T-helper 17 cell (primary cell): Measurements from ENCODE around the gene MED13L. TPM values are rescaled to one million over a fixed set of nuclear protein-coding genes. Genes with fewer than 3 reads are reported as not detected.

Experiments
- ATAC-seq: fragments of 150-1000 bp; cut with Tn5 transposase; 2 replicates; pipeline ENCODE4 v1.10.0; 2021; ENCODE audit warnings: mild to moderate bottlenecking, moderate library complexity
- DNase-seq, 3 donors: peaks; one replicate each; pipeline versions ENCODE4 v3.0.0 to v3.0.0-alpha.2; 2020 to 2021
- H3K9me3 ChIP-seq: one replicate; pipeline ENCODE4 v1.7.0; 2013; ENCODE audit warnings: low read length, mild to moderate bottlenecking; ENCODE audit not compliant: control insufficient read depth, poor library complexity, severe bottlenecking
- H3K27ac Mint-ChIP-seq: one replicate; pipeline ENCODE4 v1.8.0; 2022; ENCODE audit warnings: mild to moderate bottlenecking, moderate library complexity, mixed read lengths
- H3K27me3 Mint-ChIP-seq: one replicate; pipeline ENCODE4 v1.8.0; 2022; ENCODE audit warnings: mixed read lengths
- H3K36me3 Mint-ChIP-seq: one replicate; pipeline ENCODE4 v1.8.0; 2022; ENCODE audit warnings: low read depth, mixed read lengths
- H3K4me1 Mint-ChIP-seq: one replicate; pipeline ENCODE4 v1.8.0; 2022; ENCODE audit warnings: mild to moderate bottlenecking, mixed read lengths
- H3K4me3 Mint-ChIP-seq: one replicate; pipeline ENCODE4 v1.8.0; 2022; ENCODE audit warnings: mild to moderate bottlenecking, moderate library complexity, mixed read lengths
- total RNA-seq, 4 donors: library from RNA in 2 of 4; stranded (reverse) in 2 of 4; gene quantifications; one replicate each; pipeline ENCODE4 v1.2.3 and lab custom pipeline; 2022 to 2026

Gene MED13L
- total RNA-seq, 2 donors from 2014 or later = 184 to 193 TPM

DNA sequence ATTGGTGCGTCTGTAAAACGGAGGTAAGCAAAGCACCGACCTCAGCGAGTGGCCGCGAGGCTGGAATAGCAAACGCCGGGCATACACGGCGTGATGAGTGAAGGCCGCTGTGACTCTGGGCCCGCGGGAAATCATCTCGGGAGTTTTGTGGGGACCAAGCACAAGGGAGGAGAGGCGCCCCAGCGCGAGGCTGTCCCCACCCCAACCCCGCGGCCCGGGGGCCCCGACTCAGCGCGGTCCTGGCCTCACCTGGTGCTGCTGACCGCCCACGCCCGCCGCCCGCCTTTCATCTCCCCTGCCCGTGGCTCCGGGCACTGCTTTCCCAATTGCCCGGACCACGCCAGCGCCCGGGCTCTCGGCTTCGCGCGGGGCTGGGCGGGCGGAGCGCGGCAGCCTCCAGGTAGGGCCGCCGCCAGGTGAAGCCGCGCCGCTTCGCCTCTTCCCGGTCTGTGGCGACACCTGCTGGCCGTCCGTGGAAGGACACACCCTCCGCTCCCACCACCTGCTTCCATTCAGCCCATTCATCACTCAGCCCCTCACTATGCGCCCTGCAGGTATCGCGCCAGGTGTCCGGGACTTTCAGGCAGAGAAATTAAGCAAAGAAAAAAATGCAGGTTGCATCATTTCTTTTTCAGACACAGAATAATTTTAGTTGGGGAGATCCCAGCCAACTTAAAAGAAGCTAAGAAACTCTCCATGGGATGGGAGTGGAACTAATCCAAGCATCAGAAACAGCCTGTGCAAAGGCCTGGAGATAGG is 360.4 kb downstream of the MED13L start:
- H3K36me3 Mint-ChIP-seq = no peaks in the 10 kb centered on the region
- H3K27ac Mint-ChIP-seq = no peak overlapping the region
- ATAC-seq (peak; percentile 91), DNase-seq (peak; percentile 56 to 69 (median 60))
- H3K4me3 Mint-ChIP-seq = no peak overlapping the region
- no peaks in the 10 kb centered on the region for H3K9me3 ChIP-seq
- no peaks in the 10 kb centered on the region for H3K4me1 Mint-ChIP-seq
- peaks cover 59% of the 10 kb centered on the region for H3K27me3 Mint-ChIP-seq

DNA sequence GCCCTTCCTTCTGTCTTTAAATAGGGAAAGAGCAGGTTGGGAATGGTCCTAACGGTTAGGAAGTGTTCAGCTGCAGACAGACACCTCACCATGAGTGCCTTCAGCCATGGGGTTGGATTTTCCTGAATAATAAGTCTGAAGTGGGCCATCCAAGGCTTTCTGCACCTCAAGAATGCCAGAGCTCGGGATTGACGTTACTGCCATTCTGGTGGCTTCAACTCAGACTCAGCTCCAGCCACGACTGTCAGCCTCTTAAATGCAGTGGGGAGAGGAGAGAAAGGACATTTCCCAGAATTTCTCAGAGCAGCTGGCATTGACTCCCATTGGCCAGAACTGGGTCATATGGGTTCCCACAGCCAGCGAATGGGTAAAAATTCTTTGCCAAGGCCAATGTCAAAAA is 363.4 kb downstream of the MED13L start:
- no peaks in the 10 kb centered on the region for H3K9me3 ChIP-seq
- no peak overlapping the region for H3K27ac Mint-ChIP-seq
- peaks cover 52% of the 10 kb centered on the region for H3K27me3 Mint-ChIP-seq
- no peaks in the 10 kb centered on the region for H3K36me3 Mint-ChIP-seq
- no peak overlapping the region for H3K4me3 Mint-ChIP-seq
- ATAC-seq (no peak), DNase-seq (no peak)
- H3K4me1 Mint-ChIP-seq = no peaks in the 10 kb centered on the region

DNA sequence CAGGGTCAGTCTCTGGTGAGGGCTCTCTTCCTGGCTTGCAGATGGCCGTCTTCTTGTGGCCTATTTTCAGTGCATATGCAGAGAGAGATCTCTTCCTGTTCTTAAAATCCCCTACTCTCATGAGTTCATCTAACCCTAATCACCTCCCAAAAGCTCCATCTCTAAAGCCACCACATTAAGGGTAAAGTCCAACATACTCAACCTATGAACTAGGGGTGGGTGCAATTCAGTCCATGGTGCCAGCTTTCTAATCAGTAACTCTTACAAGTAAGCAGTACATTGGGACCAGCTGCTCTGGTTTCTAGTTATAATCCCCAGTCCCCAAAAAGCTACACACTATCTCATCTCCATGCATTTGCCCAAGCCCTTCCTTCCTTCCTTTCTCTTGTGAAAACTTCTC is 365.1 kb downstream of the MED13L start:
- peaks cover 43% of the 10 kb centered on the region for H3K27me3 Mint-ChIP-seq
- no peak overlapping the region for H3K4me3 Mint-ChIP-seq
- no peaks in the 10 kb centered on the region for H3K36me3 Mint-ChIP-seq
- H3K4me1 Mint-ChIP-seq = no peaks in the 10 kb centered on the region
- ATAC-seq (no peak), DNase-seq (no peak)
- H3K27ac Mint-ChIP-seq = no peak overlapping the region
- H3K9me3 ChIP-seq = no peaks in the 10 kb centered on the region

DNA sequence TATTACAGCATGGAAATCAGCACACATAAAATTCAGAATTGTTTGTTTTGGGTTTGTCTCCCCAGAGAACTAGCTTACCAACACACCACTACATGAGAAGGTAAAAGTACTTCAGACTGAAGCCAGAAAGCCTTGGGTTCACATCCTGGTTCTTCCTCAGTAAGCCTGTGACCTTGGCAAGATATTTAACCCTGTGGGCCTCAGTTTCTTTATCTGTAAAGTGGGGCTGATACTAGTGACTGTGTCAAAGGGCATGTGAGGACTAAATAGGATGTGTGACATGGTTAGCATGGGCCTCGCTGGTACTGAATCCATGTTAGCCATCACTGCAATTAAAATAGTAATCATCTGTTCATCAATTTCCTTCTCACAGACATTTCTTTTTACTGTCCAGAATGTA is 366.1 kb downstream of the MED13L start:
- no peaks in the 10 kb centered on the region for H3K4me1 Mint-ChIP-seq
- H3K9me3 ChIP-seq = no peaks in the 10 kb centered on the region
- no peak overlapping the region for H3K27ac Mint-ChIP-seq
- no peak overlapping the region for H3K4me3 Mint-ChIP-seq
- peaks cover 48% of the 10 kb centered on the region for H3K27me3 Mint-ChIP-seq
- DNase-seq = no peak
- no peak for ATAC-seq
- no peaks in the 10 kb centered on the region for H3K36me3 Mint-ChIP-seq

DNA sequence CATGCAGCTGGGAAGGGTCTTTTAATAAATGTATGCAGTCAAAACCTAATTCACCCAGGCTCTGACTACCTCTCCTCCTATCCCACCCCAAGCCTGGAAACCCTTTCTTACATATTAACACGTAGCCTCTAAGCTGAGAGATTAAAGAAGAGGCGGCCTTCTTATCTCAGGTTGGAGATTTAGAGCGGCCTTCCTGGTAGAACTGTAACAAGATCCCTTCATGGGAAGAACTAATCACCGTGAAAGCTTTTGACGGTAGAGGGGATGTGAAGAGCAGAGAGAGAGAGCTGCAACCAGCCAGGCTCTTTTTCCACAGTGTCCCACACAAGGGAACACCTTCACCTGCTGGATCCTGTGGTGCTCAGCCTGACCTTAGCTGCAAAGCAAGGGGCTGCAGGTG is 367.4 kb downstream of the MED13L start:
- H3K27ac Mint-ChIP-seq = no peak overlapping the region
- H3K27me3 Mint-ChIP-seq = peaks cover 48% of the 10 kb centered on the region
- no peaks in the 10 kb centered on the region for H3K9me3 ChIP-seq
- H3K4me1 Mint-ChIP-seq = no peaks in the 10 kb centered on the region
- H3K36me3 Mint-ChIP-seq = no peaks in the 10 kb centered on the region
- ATAC-seq (no peak), DNase-seq (no peak)
- H3K4me3 Mint-ChIP-seq = no peak overlapping the region
